ENCODE data around the gene TALDO1. TPM values are rescaled to one million over a fixed set of nuclear protein-coding genes. Genes with fewer than 3 reads are reported as not detected.

The TALDO1 gene
- total RNA-seq, 1 experiment from 2014 or later, result 446 TPM

DNA sequence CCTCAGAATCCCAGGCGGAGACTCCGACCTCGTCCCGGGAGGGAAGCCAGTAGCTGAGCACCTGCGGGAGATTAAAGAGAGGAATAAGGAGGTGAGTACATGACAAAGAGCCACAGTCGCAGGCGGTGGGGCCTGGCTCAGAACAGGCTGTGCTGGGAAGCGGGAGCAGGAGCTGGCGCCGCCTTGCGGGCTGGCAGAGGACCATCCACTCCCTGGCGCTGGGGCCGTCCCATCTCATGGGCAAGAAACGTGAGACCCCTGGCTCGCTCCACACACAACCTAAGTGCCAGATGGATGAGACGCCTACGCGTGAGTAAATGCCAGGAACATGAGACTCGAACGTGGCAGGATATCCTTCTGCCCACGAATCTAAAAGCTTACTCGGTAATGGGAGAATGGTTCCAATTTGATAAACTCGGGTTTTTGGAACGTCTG, 36.3 kb downstream of the TALDO1 start:
- Histone ChIP-seq H3K4me1 (replicated peaks; ENCODE audit: insufficient read depth) (no peaks in the 10 kb centered on the region), H3K36me3 (ENCODE audit: low read depth) (no peaks in the 10 kb centered on the region), H3K4me3 (no peak overlapping the region), H2AFZ (no peak overlapping the region), H3K4me2 (no peak overlapping the region), H3K79me2 (ENCODE audit: low read depth) (no peaks in the 10 kb centered on the region), H3K27ac (no peak overlapping the region), H4K20me1 (ENCODE audit: insufficient read depth) (no peaks in the 10 kb centered on the region), H3F3A (ENCODE audit: insufficient read depth, low read depth) (no peaks in the 10 kb centered on the region), H3K9me3 (ENCODE audit: insufficient read depth, low read depth) (no peaks in the 10 kb centered on the region), H3K9me2 (ENCODE audit: insufficient read depth) (no peaks in the 10 kb centered on the region), H3K27me3 (ENCODE audit: insufficient read depth, low read depth) (no peaks in the 10 kb centered on the region)
- no peak for DNase-seq
- POLR2A ChIA-PET (ENCODE audit: unreplicated experiment), result no interaction called here
- CTCF ChIA-PET, result no interaction called here
- intact Hi-C loops (cut with micrococcal nuclease; ENCODE audit: unreplicated experiment), result no loop called here
- TF ChIP-seq, protein P1, sequence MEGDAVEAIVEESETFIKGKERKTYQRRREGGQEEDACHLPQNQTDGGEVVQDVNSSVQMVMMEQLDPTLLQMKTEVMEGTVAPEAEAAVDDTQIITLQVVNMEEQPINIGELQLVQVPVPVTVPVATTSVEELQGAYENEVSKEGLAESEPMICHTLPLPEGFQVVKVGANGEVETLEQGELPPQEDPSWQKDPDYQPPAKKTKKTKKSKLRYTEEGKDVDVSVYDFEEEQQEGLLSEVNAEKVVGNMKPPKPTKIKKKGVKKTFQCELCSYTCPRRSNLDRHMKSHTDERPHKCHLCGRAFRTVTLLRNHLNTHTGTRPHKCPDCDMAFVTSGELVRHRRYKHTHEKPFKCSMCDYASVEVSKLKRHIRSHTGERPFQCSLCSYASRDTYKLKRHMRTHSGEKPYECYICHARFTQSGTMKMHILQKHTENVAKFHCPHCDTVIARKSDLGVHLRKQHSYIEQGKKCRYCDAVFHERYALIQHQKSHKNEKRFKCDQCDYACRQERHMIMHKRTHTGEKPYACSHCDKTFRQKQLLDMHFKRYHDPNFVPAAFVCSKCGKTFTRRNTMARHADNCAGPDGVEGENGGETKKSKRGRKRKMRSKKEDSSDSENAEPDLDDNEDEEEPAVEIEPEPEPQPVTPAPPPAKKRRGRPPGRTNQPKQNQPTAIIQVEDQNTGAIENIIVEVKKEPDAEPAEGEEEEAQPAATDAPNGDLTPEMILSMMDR (conservative IDR thresholded peaks at IDR 0.05), result no peak
- TF ChIP-seq EZH2 (IDR thresholded peaks at IDR 0.05; ENCODE audit: low read depth), result no peak
- no TSS peak for BruUV-seq (replicated peaks)

DNA sequence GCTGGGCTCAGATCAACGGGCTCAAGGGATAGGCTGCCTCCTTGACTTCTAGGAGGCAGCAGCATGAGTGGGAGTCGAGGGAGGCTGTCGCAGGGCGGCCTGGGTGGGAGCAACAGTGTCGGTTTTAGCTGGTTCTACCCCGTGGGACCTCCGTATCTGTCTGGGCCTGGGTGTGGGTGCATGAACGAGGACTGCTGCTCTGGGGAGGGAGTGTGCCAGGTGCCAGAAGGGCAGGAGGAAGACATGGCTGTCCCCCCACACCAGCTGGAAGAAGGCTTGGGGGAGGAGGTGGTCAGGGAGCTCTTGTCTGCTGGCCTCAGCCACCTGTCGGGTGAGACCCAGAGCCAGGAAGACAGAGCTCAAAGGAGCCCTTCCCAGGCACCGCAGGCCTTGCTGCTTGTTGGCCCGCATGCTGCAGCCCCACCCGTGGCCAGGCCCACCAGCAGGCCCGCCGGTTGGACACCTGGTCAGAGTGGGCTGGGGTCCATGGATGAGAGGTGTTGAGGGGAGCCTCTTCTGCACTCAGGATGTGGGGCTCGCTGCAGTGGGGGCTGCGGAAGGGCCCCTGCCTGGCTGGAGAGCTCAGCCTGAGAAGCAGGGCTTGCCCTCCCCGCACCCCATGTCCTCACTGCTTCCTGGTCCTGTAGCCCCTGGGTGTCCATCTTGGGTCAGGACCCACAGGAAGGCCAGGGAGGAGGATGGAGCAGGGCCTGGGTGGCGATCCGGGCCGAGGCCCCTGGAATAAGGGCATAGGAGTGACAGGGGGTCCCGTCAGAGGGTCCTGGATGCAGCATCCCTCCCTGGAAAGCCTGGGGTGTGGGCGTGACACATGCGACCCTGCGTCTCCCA, 39.2 kb downstream of the TALDO1 start:
- H3K36me3 ChIP-seq (ENCODE audit: low read depth), result no peaks in the 10 kb centered on the region
- H3K79me2 ChIP-seq (ENCODE audit: low read depth), result no peaks in the 10 kb centered on the region
- ChIA-PET CTCF (no interaction called here), POLR2A (ENCODE audit: unreplicated experiment) (no interaction called here)
- no peak overlapping the region for H3K27ac ChIP-seq
- no peak overlapping the region for H2AFZ ChIP-seq
- no TSS peak for BruUV-seq (replicated peaks)
- no peaks in the 10 kb centered on the region for H3K27me3 ChIP-seq (ENCODE audit: insufficient read depth, low read depth)
- no peaks in the 10 kb centered on the region for H3K9me3 ChIP-seq (ENCODE audit: insufficient read depth, low read depth)
- intact Hi-C loops (cut with micrococcal nuclease; ENCODE audit: unreplicated experiment), result no loop called here
- H3K9me2 ChIP-seq (ENCODE audit: insufficient read depth), result no peaks in the 10 kb centered on the region
- H3K4me1 ChIP-seq (replicated peaks; ENCODE audit: insufficient read depth), result no peaks in the 10 kb centered on the region
- no peak overlapping the region for H3K4me2 ChIP-seq
- peaks cover 5% of the 10 kb centered on the region; the same call in 1 of the 2 replicates for H3F3A ChIP-seq (ENCODE audit: insufficient read depth, low read depth)
- no peak overlapping the region for H3K4me3 ChIP-seq
- DNase-seq, result no peak
- TF ChIP-seq, protein P1 (conservative IDR thresholded peaks at IDR 0.05), result no peak
- TF ChIP-seq EZH2 (IDR thresholded peaks at IDR 0.05; ENCODE audit: low read depth), result no peak
- H4K20me1 ChIP-seq (ENCODE audit: insufficient read depth), result no peaks in the 10 kb centered on the region

DNA sequence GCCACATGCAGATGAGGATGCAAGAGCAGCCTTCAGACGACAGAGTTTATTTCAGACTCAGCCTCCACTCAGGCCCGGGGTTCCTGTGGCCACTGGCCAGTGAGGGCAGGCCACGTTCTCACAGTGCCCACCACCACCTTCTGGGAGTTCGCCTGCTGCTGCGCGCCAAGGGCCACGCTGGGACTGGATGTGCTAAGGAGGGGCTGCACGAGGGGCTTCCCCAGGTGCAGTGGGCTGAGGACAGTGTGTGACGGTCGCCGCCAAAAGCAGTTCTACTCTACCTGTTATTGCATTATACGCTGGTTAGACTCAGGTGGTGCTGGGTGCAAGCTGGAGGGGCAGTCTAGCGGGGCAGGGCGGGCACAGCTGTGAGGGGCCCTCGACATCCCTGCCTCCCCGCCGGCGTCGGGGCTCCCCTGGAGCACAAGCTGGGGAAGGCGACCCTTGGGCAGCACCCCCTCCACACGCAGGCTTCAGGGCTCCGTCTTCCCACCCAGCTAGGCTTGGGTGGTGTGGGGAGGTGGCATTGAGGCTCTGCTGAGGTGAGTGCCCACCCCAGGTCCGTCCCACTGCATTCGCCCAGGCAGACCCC, 39.9 kb downstream of the TALDO1 start:
- Histone ChIP-seq H3K4me2 (no peak overlapping the region), H3K9me3 (ENCODE audit: insufficient read depth, low read depth) (no peaks in the 10 kb centered on the region), H3K79me2 (ENCODE audit: low read depth) (no peaks in the 10 kb centered on the region), H3F3A (ENCODE audit: insufficient read depth, low read depth) (peaks cover 5% of the 10 kb centered on the region; the same call in 1 of the 2 replicates), H2AFZ (no peak overlapping the region), H4K20me1 (ENCODE audit: insufficient read depth) (no peaks in the 10 kb centered on the region), H3K27me3 (ENCODE audit: insufficient read depth, low read depth) (no peaks in the 10 kb centered on the region), H3K36me3 (ENCODE audit: low read depth) (no peaks in the 10 kb centered on the region), H3K9me2 (ENCODE audit: insufficient read depth) (no peaks in the 10 kb centered on the region), H3K4me1 (replicated peaks; ENCODE audit: insufficient read depth) (no peaks in the 10 kb centered on the region), H3K27ac (no peak overlapping the region), H3K4me3 (no peak overlapping the region)
- CTCF ChIA-PET, result no interaction called here
- no TSS peak for BruUV-seq (replicated peaks)
- no peak for TF ChIP-seq EZH2 (IDR thresholded peaks at IDR 0.05; ENCODE audit: low read depth)
- TF ChIP-seq, protein P1 (conservative IDR thresholded peaks at IDR 0.05), result no peak
- POLR2A ChIA-PET (ENCODE audit: unreplicated experiment), result no interaction called here
- intact Hi-C loops (cut with micrococcal nuclease; ENCODE audit: unreplicated experiment), result no loop called here
- DNase-seq, result no peak

Measured in PC-9 (cell line).